Activated CD8-positive, alpha-beta memory T cell treated with anti-CD3 and anti-CD28 coated beads for 36 hours (primary cell): Measurements from ENCODE around the gene PTPRN2. TPM values are rescaled to one million over a fixed set of nuclear protein-coding genes. Genes with fewer than 3 reads are reported as not detected.
"Not testable (repeated sequence)": the region's sequence is repeated elsewhere in the genome, so short reads cannot be mapped to it uniquely, and the experiment has no call there.

ENCODE experiments used
- CTCF ChIA-PET: fragments of 350-600 bp; sonication (Branson Sonifier 250); formaldehyde crosslinking; loops from one replicate; lab custom pipeline; 2021; ENCODE audit warnings: antibody characterized with exemption; lab: Charles Lee
- POLR2A ChIA-PET: fragments of 350-600 bp; sonication (Branson Sonifier 250); formaldehyde crosslinking; loops from one replicate; lab custom pipeline; 2021; ENCODE audit warnings: antibody characterized with exemption; lab: Charles Lee
- total RNA-seq, 2 experiments: library from RNA; stranded (reverse); gene quantifications; one replicate each; pipeline ENCODE4 v1.2.3, GENCODE V29; 2021

PTPRN2 gene
- total RNA-seq, 2 experiments from 2014 or later = 0.36 to 0.44 TPM

DNA sequence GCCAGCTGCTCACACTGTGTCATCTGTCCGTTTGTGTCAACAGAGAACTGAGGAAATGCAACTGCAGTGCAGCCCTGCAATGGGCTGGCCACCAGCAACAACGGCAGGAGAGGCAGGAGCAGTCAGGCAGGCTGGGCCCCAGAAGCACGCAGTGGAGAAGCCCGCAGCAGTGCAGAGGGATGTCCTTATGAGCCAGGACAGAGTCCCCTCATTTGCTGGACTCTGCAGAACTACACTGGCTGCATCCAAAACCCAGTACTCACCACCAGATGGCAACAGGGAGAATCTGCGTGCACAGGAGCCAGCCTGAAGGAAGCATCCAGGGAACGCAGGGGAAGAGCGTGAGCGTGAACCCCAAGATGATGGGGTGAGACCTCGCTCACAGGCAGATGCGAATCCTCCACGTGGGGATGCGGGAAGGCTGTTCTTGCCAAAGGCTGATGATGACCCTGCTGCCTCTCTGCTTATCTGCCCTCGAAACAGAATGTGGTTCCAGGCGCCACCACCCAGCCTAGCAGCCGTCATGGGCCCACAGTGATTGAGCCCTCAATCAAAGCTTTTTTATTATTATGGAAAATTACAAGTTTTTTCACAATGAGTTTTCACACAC is 232.1 kb downstream of the PTPRN2 start:
- POLR2A ChIA-PET = no interaction called here
- CTCF ChIA-PET = interaction anchor here (0.6 kb wide), 1 partner anchor 581 kb away, joined by 3 read pairs; no protein-coding TSS in a partner anchor

DNA sequence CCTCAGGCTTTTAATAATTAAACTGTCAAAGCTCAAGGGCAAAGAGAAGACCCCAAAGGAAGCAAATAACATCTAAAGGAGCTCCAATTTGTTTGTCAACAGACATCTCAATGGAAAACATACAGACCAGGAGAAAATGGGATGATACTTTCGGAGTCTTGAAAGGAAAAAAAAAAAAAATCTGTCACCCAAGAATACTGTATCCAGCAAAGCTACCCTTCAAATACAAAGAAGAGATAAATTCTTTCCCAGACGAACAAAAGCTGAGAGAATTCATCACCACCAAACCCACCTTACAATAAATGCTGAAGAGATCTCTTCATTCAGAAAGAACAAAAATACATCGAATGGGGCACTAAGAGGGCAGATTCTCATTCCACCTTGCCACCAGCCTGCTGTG is 232.8 kb downstream of the PTPRN2 start:
- CTCF ChIA-PET = interaction anchor here (0.6 kb wide), 1 partner anchor 582 kb away, joined by 3 read pairs; no protein-coding TSS in a partner anchor
- POLR2A ChIA-PET = no interaction called here

DNA sequence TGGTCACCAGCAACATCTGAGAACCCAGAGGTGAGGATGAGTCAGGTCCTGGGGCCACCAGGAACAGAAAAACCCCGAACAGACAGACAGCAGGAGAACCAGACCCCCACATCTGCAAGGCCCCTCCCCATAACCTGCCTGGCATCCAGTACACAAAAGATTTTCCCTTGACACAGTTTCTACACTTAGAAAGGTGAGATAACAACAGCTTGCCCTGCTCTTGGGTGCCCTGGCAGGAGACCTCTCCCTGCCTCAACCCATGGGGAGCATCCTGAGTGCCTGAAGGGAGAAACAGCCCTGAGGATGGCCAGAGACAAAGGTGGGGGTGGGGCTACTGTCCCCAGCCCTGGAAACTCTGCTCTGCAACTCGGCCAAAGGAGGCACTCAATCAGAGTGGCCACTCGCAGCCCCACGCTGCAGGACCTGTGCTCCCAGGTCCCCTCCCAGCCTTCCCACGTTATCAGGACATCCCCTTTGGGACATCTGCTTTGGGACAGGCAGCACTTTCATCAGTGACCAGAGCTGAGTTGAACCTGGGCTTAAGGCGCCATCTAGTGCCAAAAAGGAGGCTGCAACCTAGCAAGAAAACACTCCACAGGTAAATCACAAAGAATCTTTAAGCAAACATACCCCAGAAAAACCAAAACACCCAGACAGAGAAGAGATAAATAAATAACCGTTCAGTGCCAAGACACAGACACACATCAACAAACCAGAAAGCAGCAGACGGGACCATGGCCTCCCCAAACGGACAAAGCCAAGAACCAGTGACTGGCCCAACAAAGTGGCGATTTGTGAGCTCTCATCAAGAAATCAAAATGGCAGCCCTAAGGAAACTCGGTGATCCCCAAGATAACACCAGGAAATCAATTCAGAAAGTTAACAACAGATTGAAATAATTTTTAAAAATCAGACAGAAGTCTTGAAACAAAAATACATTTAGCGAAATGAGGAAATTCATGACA is 233.7 kb downstream of the PTPRN2 start:
- ChIA-PET CTCF (no interaction called here), POLR2A (no interaction called here)

DNA sequence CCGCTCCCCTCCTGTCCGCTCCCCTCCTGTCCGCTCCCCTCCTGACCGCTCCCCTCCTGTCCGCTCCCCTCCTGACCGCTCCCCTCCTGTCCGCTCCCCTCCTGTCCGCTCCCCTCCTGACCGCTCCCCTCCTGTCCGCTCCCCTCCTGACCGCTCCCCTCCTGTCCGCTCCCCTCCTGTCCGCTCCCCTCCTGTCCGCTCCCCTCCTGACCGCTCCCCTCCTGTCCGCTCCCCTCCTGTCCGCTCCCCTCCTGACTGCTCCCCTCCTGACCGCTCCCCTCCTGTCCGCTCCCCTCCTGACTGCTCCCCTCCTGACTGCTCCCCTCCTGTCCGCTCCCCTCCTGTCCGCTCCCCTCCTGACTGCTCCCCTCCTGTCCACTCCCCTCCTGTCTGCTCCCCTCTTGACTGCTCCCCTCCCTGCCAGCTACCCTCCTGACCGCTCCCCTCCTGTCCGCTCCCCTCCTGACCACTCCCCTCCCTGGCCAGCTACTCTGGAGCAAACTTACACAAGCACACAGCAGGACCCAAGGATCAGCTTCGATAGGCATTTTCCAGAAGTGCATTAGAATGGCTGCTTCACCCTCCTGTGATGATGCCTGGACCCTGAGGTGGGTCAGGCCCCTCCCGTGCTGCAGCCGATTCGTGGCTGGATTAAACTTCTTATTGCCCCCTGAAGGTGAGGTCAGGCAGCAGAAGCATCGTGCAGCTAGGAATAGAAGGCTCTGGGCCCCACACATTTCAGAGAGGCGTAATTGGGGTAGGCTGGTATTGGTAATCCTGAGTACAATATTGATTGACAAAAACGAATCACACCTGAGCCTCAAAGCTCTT is 235.5 kb downstream of the PTPRN2 start:
- CTCF ChIA-PET, POLR2A ChIA-PET: not testable (repeated sequence)

DNA sequence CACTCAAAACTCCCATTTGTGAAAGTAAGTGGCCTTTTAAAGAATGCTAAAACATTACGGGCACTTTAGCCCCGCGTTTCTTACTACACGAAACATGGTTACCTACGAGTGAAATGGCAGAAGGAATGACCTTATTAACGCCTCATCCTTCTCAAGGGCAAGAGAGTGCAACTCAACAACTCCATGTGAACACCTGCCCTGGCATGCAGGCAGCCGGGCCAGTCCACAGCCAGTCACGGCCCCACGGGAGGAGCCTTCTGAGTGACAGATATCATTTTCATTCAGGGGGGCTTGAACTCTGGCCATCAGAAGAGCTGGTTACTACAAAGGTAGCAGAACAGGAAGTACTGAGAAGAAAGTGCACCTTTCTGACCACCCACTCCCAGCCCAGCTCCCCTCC is 236.1 kb downstream of the PTPRN2 start:
- CTCF ChIA-PET = no interaction called here
- POLR2A ChIA-PET = no interaction called here

DNA sequence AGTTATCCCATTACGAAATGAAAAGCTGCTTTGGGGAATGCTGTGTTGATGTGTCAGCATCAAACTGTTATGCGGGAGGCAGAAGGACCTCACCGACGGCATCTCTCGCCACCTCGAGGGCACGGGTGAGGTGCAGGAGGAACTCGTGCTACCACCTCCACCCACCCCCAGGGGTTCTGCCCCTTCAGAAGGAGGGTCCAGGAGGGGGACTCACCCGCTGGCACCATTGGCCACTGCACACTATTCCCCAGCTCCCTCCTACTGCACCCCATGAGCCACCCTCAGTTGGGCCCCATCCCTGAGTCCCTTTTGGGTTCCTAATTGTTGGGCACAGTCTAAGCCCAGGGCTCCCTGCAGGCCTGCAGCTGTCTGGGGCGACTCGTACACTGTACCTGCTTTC is 236.6 kb downstream of the PTPRN2 start:
- CTCF ChIA-PET = no interaction called here
- POLR2A ChIA-PET = no interaction called here

DNA sequence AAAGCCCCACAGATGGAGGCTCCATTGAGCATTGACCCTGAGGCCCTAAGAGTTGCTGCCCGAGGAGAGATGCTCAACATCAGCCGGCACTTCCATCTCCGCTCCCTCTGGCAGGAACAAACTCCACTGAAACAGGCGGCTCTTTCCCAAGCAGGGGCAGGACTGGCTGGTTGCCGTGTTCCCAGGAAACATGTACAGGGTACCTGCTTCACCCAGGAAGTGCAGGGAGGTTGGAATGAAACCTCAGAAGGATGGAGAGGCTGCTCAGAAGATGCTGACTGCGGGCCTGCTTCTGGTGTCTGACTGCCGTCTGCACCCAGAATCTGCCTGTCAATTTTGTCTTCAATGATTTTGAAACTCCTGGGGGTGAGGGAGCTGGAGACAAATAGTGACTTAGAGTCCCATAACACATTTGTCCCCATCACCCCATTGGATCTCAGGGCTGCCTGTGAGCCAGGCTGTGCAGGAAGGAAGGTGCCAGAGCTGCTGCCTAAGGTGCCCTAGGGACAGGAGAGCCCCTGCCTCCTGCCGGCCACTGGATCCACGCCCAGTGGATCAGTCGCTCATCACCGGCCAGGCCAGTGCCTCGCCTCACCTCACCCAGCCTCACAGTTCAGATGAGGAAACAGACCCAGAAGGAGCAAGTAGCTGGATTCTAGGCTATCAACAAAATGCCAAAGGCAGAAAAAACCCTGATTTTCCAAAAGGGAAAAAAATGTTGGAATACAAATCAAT is 237.3 kb downstream of the PTPRN2 start:
- ChIA-PET POLR2A (no interaction called here), CTCF (no interaction called here)

DNA sequence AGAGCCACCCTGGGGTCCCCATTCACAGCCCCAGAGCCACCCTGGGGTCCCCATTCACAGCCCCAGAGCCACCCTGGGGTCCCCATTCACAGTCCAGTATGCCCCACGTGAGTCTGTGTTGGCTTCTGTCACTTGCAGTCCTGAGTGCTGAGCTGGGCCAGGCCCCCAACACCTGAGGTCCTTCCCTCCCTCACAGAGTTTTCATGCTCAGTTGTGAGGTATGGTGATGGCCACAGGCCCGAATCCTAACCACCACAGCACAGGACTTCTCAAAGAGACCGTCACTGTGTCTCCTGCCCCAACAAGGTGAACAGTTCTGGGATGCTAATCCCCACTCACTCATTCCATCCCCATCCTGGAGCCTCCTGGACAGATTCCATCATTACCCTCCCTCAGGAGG is 239.2 kb downstream of the PTPRN2 start:
- CTCF ChIA-PET = no interaction called here
- POLR2A ChIA-PET = no interaction called here

DNA sequence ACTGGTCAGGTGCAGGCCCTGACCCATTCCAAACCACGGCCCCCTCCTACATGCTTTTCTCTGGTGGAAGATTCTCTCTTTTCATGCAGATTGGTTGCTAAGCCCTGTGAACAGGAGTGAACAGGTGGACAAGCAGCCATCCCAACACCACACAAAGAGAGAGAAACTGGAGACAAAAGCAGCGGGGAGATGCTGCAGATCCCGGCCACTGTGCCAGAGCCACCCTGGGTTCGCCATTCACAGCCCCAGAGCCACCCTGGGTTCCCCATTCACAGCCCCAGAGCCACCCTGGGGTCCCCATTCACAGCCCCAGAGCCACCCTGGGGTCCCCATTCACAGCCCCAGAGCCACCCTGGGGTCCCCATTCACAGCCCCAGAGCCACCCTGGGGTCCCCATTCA is 239.6 kb downstream of the PTPRN2 start:
- POLR2A ChIA-PET, CTCF ChIA-PET: not testable (repeated sequence)

DNA sequence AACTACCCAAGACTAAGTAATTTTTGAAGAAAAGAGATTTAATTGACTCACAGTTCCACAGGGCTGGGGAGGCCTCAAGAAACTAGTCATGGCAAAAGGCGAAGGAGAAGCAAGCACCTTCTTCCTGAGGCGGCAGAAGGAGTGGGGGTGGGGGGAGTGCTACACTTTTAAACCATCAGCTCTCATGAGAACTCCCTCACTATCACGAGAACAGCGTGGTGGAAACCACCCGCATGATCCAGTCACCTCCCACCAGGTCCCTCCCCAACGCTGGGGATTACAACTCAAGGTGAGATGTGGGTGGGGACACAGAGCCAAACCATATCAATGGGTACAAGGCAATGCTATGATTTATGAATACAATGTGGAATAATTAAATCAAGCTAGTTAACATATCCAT is 241.9 kb downstream of the PTPRN2 start:
- CTCF ChIA-PET = no interaction called here
- POLR2A ChIA-PET = no interaction called here

DNA sequence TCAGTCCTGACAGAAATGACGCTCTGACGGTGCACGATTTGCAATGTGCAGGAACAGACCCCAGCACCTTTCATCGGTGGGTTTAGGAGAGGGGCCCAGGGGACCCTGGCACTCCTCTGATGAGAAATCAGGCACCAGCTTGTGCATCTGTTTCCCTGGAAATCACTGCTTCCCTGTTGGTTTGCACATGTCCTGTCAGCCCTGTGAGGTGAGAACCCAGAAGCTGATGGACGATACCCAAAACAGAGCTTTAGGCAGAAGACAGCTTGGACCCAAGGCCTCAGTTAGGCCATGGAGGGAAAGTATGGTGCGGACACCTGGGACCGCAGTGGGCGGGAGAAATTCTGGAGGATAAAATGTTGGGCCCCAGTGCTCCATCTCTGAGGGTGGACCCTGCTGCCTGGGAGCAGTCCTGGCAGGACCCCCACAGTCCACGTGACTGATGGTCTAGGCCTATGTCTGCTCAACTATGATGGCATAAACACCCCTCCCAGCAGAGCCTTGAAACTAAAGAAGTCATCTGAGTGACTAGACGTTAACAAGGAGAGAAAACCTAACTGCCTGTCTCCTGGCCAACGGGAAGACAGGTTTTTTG is 242.8 kb downstream of the PTPRN2 start:
- ChIA-PET POLR2A (no interaction called here), CTCF (no interaction called here)

DNA sequence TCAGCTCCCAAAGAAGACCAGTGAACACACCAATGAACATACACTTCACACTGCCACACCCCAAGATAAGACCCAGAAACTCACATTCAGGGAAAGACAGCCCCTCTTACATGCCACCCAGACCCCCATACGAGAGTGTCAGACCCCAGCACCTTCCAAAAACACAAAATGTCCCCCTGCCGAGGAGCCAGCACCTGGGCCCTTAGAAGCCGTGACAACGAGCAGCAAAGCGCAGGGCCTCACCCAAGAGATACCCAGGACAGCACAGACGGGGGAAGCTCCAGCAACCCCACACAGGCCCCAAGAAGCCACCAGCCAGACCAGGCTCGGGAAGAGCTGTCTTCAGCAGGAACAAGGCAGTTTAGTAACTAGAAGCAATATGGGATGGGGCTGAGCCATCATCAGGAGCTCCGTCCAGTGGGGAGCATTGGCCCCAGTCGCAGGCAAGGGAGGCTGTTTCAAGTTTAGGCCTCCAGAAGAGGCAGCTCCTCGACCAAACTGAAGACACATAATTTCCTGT is 243.6 kb downstream of the PTPRN2 start:
- POLR2A ChIA-PET = no interaction called here
- CTCF ChIA-PET = no interaction called here

DNA sequence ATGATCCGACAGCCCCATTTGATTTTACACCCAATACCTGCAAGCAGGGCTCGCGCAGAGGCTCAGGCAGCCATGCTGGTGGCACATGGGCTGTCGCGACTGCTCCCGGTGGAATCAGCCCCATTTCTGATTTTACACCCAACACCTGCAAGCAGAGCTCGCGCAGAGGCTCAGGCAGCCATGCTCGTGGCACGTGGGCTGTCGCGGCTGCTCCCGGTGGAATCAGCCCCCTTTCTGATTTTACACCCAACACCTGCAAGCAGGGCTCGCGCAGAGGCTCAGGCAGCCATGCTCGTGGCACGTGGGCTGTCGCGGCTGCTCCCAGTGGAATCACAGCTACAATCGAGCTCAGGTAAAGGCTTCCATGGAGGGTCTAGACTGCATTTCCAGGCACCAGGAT is 244.1 kb downstream of the PTPRN2 start:
- CTCF ChIA-PET = no interaction called here
- POLR2A ChIA-PET = no interaction called here

DNA sequence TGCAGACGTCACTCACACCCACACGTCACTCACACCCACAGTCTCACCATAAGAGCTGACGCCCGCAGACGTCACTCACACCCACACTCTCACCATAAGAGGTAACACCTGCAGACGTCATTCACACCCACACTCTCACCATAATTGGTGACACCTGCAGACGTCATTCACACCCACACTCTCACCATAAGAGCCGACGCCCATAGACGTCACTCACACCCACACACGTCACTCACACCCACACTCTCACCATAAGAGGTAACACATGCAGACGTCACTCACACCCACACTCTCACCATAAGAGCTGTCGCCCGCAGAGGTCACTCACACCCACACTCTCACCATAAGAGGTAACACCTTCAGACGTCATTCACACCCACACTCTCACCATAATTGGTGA is 246.5 kb downstream of the PTPRN2 start:
- CTCF ChIA-PET = not testable (repeated sequence)

DNA sequence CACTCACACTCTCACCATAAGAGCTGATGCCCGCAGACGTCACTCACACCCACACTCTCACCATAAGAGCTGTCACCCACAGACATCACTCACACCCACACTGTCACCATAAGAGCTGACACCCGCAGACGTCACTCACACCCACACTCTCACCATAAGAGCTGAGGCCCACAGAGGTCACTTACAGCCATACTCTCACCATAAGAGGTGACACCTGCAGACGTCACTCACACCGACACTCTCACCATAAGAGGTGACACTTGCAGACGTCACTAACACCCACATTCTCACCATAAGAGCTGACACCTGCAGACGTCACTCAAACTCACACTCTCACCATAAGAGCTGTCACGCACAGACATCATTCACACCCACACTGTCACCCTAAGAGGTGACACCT is 250.7 kb downstream of the PTPRN2 start:
- POLR2A ChIA-PET, CTCF ChIA-PET: not testable (repeated sequence)

More for the DNA sequence above, 246.5 kb downstream of the PTPRN2 start:
- POLR2A ChIA-PET = not testable (repeated sequence)

DNA sequence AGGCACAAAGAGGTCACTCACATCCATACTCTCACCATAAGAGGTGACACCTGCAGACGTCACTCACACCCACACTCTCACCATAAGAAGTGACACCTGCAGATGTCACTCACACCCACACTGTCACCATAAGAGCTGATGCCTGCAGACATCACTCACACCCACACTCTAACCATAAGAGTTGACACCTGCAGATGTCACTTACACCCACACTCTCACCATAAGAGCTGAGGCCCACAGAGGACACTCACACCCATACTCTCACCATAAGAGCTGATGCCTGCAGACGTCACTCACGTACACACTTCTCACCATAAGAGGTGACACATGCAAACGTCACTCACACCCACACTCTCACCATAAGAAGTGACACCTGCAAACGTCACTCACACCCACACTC is 255.1 kb downstream of the PTPRN2 start:
- CTCF ChIA-PET, POLR2A ChIA-PET: not testable (repeated sequence)

DNA sequence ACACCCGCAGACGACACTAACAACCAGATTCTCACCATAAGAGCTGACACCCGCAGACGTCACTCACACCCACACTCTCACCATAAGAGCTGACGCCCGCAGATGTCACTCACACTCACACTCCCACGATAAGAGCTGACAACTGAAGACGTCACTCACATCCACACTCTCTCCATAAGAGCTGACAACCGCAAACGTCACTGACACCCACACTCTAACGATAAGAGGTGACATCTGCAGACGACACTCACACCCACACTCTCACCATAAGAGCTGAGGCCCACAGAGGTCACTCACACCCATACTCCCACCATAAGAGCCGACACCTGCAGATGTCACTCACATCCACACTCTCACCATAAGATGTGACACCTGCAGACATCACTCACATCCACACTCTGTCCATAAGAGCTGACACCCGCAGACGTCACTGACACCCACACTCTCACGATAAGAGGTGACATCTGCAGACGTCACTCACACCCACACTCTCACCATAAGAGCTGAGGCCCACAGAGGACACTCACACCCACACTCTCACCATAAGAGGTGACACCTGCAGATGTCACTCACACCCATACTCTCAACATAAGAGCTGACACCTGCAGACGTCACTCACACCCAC is 255.7 kb downstream of the PTPRN2 start:
- CTCF ChIA-PET, POLR2A ChIA-PET: not testable (repeated sequence)

DNA sequence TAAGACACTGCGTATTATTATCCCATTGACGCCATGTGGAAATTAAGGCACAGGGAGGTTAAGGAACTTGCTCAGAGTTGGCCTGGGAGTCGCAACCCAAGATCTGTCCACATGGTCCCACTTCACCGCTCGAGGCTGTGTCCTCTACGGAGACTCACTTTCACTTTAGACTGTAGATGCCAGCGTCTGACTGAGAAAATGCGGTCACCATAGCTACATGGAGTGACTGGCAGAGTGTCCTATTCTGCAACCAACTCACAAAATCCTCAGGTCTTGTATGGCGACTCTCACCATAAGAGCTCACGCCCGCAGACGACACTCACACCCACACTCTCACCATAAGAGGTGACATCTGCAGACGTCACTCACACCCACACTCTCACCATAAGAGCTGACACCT is 257.9 kb downstream of the PTPRN2 start:
- ChIA-PET POLR2A (no interaction called here), CTCF (no interaction called here)
